DMS153 treated with DMSO at 0.1 percent for 48 hours (cell line): ENCODE measurements around the gene GREM1.

Experiments used
- DNase-seq: peaks from one replicate; lab custom pipeline; 2025; ENCODE audit not compliant: unreplicated experiment; lab: John Stamatoyannopoulos, UW

GREM1 gene

GRCh38 chr15:32730677-32731654, 13.2 kb downstream of the GREM1 start:
- DNase-seq: peak; percentile 46

- no peak for DNase-seq
Measured at GRCh38 chr15:32732574-32733157, 14.9 kb downstream of the GREM1 start.

DNA sequence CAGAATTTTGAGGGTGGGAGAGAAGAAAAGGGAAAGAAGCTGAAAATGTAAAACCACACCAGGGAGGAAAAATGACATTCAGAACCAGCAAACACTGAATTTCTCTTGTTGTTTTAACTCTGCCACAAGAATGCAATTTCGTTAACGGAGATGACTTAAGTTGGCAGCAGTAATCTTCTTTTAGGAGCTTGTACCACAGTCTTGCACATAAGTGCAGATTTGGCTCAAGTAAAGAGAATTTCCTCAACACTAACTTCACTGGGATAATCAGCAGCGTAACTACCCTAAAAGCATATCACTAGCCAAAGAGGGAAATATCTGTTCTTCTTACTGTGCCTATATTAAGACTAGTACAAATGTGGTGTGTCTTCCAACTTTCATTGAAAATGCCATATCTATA, 15.5 kb downstream of the GREM1 start:
- DNase-seq: no peak

DNA sequence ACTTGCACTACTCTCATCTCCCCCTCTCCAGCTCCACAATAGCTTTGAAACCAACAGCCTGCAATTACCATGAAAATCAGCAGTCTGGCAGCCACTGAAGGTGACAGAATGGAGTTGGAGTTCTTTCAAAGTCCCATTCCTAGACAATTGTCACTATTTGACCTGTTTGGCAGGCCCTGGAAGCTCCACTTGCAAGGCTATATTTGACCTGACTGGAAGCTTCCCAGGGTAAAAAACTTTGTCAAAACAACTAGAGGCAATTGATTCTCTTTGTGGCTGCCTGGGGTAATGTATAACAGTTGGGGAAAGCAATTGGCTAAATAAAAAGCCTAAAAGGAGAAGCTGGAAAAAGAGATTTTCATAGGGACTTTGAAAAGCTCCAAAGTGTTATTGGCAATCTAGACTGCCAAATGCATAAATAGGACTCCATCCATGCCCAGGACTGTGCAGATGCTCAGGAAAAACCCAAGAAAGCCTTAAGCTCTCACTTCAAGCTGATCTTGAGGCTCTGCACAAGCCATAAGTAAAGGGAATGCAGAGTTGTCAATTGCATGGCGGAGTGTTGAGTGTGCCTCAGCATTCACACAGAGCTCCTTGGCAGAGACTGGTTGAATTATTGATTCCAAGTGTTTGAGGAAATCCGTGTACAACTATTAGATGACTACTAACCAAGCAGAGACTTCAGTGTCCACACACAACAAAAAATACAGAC, 18.3 kb downstream of the GREM1 start:
- DNase-seq: no peak

- no peak for DNase-seq
Measured at GRCh38 chr15:32736701-32737061, 18.9 kb downstream of the GREM1 start.

- no peak for DNase-seq
Measured at GRCh38 chr15:32737304-32737703, 19.5 kb downstream of the GREM1 start.

DNA sequence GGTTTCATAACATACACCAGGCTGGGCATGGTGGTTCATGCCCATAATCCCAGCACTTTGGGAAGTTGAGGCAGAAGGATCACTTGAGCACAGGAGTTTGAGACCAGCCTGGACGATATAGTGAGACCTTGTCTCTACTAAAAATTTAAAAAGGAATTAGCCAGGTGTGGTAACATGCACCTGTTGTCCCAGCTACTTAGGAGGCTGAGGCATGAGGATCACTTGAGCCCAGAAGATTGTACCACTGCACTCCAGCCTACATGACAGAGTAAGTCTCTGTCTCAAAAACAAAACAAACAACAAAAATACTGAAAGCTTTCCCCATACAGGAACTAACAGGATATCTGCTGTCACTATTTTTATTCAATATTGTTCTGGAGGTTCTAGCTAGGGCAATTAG, 20.9 kb downstream of the GREM1 start:
- no peak for DNase-seq

DNA sequence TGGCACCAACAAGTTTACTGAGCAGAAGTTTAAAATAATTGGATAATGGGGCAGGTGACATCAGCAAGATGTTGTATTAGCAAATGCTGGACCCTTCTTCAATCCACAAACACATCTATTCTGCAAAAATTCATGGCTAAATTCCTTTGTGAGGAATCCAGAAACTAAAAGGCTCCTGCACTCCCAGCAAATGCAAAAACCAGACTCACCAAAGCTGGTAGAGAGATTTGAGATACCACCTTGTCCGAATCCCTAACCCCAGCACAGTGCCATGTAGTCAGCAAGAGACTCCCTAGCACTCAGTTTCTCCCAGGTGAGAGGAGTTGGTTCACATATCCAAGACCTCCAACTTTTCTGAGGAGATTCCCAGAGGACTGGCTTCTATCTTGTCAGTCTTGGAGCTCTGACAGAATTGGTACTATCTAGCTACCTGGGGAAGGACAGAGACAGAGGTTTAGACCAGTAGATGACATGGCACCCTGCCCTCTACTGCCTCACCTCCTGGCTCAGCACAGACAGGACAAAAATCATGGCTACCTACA, 21.8 kb downstream of the GREM1 start:
- DNase-seq: no peak

GRCh38 chr15:32743411-32744140, 25.8 kb downstream of the GREM1 start:
- no peak for DNase-seq

DNA sequence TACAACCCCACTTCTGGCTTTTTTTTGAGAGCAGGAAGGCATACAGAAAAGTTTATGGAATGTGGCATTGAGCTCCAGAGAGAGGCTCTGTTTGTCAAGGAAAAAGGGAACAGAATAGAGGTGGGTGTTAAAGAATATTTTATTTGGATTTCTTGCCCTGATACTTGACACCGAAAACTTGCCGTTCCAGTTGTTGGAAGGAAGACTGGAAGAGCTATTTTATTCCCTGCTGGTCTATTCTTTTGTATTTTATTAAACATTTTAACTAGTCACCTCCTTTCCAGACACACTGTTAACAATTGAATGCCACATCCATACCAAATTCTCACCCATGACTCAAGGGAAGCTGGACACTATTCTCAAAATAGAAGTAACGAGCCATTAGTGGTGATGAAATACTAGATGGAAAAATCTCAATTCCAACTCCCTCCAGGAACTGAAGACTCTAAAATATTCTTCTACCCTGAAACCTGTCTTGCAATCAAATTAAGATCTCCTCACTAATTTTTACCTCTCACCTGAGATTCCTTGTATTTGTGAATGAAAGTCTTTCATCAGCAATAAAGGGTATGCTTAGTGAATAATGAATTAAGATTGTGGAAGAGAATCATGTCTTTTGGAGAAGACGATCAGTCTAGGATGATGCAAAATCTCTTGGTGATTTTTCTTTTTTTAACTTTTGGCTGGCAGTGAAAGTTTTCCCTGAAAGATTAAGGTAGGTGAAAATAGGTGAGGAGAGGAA, 28.5 kb downstream of the GREM1 start:
- DNase-seq: no peak

GRCh38 chr15:32747921-32748342, 30.1 kb downstream of the GREM1 start:
- no peak for DNase-seq

- DNase-seq: no peak
Measured at GRCh38 chr15:32750979-32751378, 33.2 kb downstream of the GREM1 start.

GRCh38 chr15:32757426-32757825, 39.6 kb downstream of the GREM1 start:
- no peak for DNase-seq

GRCh38 chr15:32763295-32763694, 45.5 kb downstream of the GREM1 start:
- no peak for DNase-seq

GRCh38 chr15:32765236-32765635, 47.4 kb downstream of the GREM1 start:
- no peak for DNase-seq

GRCh38 chr15:32766101-32766500, 48.3 kb downstream of the GREM1 start:
- DNase-seq: no peak

- no peak for DNase-seq
Measured at GRCh38 chr15:32767236-32767635, 49.4 kb downstream of the GREM1 start.

GRCh38 chr15:32774022-32774421, 56.2 kb downstream of the GREM1 start:
- no peak for DNase-seq

- no peak for DNase-seq
Measured at GRCh38 chr15:32775103-32775502, 57.3 kb downstream of the GREM1 start.
